HG03064 (cell line): Measurements from ENCODE around the gene SMARCD3.
A peak's percentile ranks its signal among the peaks of the same experiment; 100 is the strongest.

Source experiments
- ATAC-seq: cut with Tn5 transposase; IDR thresholded peaks from one replicate; pipeline ENCODE4 v1.9.1; 2021; ENCODE audit warnings: low read depth; ENCODE audit not compliant: unreplicated experiment

SMARCD3 gene

GRCh38 chr7:151238924-151239836 lies 9.3 kb downstream of the SMARCD3 start:
- ATAC-seq, result no peak

GRCh38 chr7:151238190-151238810 lies 10.2 kb downstream of the SMARCD3 start:
- ATAC-seq, result no peak

GRCh38 chr7:151237244-151238189 lies 11.0 kb downstream of the SMARCD3 start:
- ATAC-seq, result no peak

GRCh38 chr7:151236406-151236805 lies 12.1 kb downstream of the SMARCD3 start:
- ATAC-seq, result no peak

DNA sequence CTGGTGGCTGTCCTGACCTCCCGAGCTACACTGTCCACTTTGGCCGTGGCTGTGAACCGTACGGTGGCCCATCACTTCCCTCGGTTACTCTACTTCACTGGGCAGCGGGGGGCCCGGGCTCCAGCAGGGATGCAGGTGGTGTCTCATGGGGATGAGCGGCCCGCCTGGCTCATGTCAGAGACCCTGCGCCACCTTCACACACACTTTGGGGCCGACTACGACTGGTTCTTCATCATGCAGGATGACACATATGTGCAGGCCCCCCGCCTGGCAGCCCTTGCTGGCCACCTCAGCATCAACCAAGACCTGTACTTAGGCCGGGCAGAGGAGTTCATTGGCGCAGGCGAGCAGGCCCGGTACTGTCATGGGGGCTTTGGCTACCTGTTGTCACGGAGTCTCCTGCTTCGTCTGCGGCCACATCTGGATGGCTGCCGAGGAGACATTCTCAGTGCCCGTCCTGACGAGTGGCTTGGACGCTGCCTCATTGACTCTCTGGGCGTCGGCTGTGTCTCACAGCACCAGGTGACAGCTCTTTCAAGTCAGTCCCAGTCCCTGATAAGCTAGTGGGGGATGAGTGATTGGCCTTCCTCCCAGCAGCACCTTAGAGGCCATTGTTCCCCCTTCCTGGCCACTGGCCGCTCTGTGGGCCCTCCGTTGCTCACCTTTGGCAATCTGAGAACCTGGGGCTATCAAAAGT lies 13.3 kb downstream of the SMARCD3 start:
- ATAC-seq, result no peak

GRCh38 chr7:151233804-151234203 lies 14.7 kb downstream of the SMARCD3 start:
- ATAC-seq, result no peak

DNA sequence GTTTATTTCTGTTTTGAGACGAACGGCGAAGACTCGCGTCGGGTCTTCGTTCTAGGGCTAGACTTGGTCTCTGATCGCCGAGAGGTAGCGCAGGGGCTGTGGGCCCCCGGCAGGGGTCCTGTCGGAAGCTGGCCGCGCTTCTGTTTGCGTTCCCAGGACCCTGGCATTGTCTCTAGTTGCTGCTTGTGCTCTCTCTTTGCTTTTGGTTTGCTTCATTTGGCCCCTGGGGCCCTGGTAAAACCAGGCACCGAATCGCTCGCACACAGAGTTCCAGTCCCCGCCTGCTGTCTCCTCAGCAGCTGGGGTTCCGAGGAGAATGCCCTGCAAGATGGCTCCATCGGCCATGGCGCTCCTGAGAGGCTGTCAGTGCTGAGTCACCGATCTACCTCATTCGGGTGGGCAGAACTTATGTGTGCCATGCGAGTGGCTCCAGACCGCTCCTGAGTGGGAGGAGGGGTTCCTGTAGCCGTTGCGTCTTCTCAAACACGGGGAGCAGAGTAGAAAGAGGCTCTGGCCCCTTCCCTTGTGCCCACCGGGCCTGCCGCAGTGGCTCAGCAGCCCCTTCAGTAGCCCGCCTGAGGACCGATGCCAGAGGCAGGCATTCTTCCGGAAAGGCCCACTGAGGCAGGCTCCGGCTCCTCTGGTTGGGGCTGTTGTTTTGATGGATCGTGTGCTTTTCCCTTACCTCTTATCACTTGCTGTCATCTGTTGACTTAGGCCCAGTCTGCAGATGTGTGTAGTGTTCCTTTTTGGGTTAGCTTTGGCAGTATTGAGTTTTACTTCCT lies 15.4 kb downstream of the SMARCD3 start:
- no peak for ATAC-seq

GRCh38 chr7:151232091-151232916 lies 16.2 kb downstream of the SMARCD3 start, which contains the start of gene CHPF2:
Gene CHPF2 (plus strand): TSS chr7:151232483. CDS start chr7:151234012, 1,529 bp downstream.
- peak; percentile 96 for ATAC-seq

GRCh38 chr7:151231080-151231479 lies 17.4 kb downstream of the SMARCD3 start:
- no peak for ATAC-seq

GRCh38 chr7:151229249-151229648 lies 19.2 kb downstream of the SMARCD3 start:
- ATAC-seq, result no peak

GRCh38 chr7:151228024-151228866 lies 20.2 kb downstream of the SMARCD3 start:
- ATAC-seq, result no peak

DNA sequence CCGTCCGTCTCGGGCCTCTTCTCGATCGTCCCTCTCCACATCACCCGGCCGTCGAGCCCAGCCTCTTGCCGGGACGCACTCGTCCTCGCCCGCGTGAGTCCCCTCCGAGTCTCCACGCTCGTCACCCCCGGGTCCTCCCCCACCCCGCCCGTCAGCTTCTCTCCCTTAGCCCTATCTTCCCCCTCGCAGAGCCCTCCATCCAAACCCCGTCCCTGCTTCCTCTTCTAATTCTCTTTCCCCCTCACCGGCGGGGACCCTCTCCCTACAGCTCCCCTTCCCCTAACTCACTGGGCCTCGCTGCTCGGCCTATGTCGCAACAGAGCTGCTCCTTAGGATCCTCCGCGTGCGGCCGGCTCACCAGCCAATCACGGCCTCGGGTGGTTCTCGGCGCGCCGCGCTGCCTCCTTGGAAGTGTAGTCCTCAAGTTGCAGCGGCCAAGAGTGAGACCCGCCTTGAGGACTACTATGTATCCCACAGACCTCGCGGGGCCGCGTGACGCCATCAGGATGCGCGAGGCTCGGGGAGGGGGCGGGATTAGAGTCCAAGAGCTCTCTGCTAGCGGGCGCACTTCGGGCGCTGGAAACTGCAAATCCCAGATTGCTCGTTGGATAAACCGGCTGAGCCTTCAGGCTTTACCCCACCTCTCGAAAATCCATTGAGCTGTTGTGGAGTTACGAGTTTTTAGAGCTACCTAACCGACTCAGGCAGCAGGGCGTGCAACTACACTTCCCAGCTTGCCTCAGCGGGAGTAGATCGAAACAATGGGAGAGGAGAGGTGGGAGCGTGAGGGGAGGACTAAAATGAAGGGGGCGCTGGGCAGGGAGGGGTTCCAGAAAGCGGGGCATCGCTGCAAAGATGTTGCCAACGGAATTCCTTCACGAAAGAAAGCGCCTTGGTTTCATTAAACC lies 21.4 kb downstream of the SMARCD3 start, which contains the start of gene ABCF2:
ABCF2 (minus strand) TSS at position 331 of the 908 bp plus-strand sequence. CDS start 747 bp downstream, outside the sequence.
- ATAC-seq, result peak; percentile 100

- peak; percentile 8 for ATAC-seq
These were observed 22.0 kb downstream of the SMARCD3 start for GRCh38 chr7:151226560-151226874.

- ATAC-seq, result no peak
These were observed 22.5 kb downstream of the SMARCD3 start for GRCh38 chr7:151225948-151226510.

GRCh38 chr7:151223728-151224127 lies 24.8 kb downstream of the SMARCD3 start:
- no peak for ATAC-seq

DNA sequence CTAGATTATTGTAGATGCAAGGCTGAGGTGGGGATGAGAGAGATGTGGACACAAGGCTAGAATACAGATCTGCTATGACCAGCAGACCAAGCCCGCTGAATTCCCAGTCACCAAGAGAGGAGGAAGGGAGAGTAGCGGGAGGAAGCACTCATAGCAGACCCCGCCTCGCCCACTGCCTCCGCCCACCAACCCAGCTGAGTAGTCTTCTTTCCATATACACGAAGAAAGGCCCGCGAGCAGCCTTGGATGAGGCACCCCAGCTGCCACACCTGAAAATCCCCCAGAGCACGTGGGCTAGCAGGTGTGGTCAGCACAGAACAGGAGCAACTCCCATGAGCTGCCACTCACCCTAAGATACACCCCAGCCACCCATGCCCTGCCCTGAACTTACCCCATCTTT lies 30.3 kb downstream of the SMARCD3 start:
- ATAC-seq, result no peak
